KMS-11 (cell line): Measurements from ENCODE around the gene SLCO3A1.

ENCODE experiments used
- H2AFZ ChIP-seq: fragments of 200-600 bp; sonication (generic); 2 replicates; pipeline ENCODE4 v1.6.1; 2016; ENCODE audit warnings: antibody characterized with exemption, mixed run types, low read depth
- H3K27ac ChIP-seq: fragments of 200-600 bp; sonication (generic); 2 replicates; pipeline ENCODE4 v1.6.1; 2016; ENCODE audit warnings: mild to moderate bottlenecking, mixed run types
- H3K27me3 ChIP-seq: fragments of 200-600 bp; sonication (generic); 2 replicates; pipeline ENCODE4 v1.6.1; 2017; ENCODE audit warnings: mild to moderate bottlenecking, low read depth, mixed run types, moderate library complexity; ENCODE audit not compliant: insufficient read depth
- H3K36me3 ChIP-seq: fragments of 200-600 bp; sonication (generic); 2 replicates; pipeline ENCODE4 v1.6.1; 2017; ENCODE audit warnings: mild to moderate bottlenecking, mixed run types; ENCODE audit not compliant: insufficient read depth
- H3K4me1 ChIP-seq: fragments of 200-600 bp; sonication (generic); 2 replicates; pipeline ENCODE4 v1.6.1; 2016; ENCODE audit warnings: mild to moderate bottlenecking, low read depth, mixed run types; ENCODE audit not compliant: poor library complexity, severe bottlenecking
- H3K4me2 ChIP-seq: fragments of 200-600 bp; sonication (generic); 2 replicates; pipeline ENCODE4 v1.7.0; 2016; ENCODE audit warnings: mild to moderate bottlenecking, mixed run types
- H3K4me3 ChIP-seq: fragments of 200-600 bp; sonication (generic); IDR thresholded peaks from 2 replicates; pipeline ENCODE4 v1.6.1; 2017; ENCODE audit warnings: low read depth, low read length, mixed read lengths; ENCODE audit not compliant: insufficient read depth
- H3K79me2 ChIP-seq: fragments of 200-600 bp; sonication (generic); 2 replicates; pipeline ENCODE4 v1.6.1; 2016; ENCODE audit warnings: low read depth, mixed run types; ENCODE audit not compliant: insufficient read depth
- H3K9ac ChIP-seq: fragments of 200-600 bp; sonication (generic); 2 replicates; pipeline ENCODE4 v1.6.1; 2016; ENCODE audit warnings: mild to moderate bottlenecking, mixed run types
- H4K20me1 ChIP-seq: fragments of 200-600 bp; sonication (generic); 2 replicates; pipeline ENCODE4 v1.6.1; 2016; ENCODE audit warnings: mild to moderate bottlenecking, mixed run types; ENCODE audit not compliant: insufficient read depth
- CTCF ChIP-seq: fragments of 200-600 bp; sonication (generic); conservative IDR thresholded peaks from 2 replicates; pipeline ENCODE4 v1.6.1; 2017; ENCODE audit warnings: low read depth, mild to moderate bottlenecking, antibody characterized with exemption, low read length, moderate library complexity, mixed read lengths

SLCO3A1 gene

DNA sequence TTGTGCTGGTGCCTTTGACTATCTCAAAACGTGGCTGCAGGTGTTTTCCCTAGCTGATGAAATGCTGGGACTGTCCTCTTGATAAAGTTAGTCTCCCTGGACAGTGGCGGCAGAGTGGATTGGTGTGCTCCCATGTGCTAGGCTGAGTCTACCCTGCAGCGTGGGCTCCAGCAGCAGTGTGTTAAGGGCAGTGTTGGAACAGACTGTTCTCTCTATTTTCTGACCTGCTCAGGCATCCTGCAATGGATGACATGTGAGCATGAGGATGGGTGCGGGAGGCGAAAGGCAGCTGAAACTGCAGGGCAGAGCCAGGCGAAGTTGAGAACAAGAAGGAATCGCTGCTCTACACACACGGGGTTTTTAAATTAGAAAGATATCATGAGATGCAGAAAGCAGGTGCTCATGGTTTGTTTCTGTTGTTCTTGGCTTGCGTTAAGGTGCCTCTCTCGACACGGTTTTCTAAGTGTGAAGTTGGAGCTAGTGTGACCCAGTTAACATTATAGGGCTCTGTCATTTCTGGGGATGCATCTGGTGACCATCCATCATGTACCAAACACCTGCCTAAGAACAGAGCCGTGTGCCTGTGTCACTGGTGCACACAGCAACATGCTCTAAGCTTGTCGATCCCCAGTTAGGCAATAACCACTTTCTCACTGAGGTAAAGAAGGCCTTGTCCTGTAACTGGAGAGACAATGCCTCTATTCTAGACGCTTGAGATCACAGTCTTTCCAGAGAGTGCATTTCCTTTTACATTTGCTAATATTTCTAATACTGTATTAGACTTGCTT is 44.3 kb downstream of the SLCO3A1 start:
- H3K4me1 ChIP-seq: no peaks in the 10 kb centered on the region
- no peaks in the 10 kb centered on the region for H3K79me2 ChIP-seq
- no peak overlapping the region for H3K4me2 ChIP-seq
- no peak overlapping the region for H3K9ac ChIP-seq
- H3K27ac ChIP-seq: no peak overlapping the region
- H3K36me3 ChIP-seq: no peaks in the 10 kb centered on the region
- no peaks in the 10 kb centered on the region for H4K20me1 ChIP-seq
- no peak overlapping the region for H3K4me3 ChIP-seq
- TF ChIP-seq CTCF: no peak
- H2AFZ ChIP-seq: no peak overlapping the region
- H3K27me3 ChIP-seq: no peaks in the 10 kb centered on the region

- Histone ChIP-seq H3K9ac (no peak overlapping the region), H3K4me2 (no peak overlapping the region), H3K79me2 (no peaks in the 10 kb centered on the region), H4K20me1 (no peaks in the 10 kb centered on the region), H3K4me3 (no peak overlapping the region), H3K27me3 (no peaks in the 10 kb centered on the region), H3K4me1 (no peaks in the 10 kb centered on the region), H2AFZ (no peak overlapping the region), H3K36me3 (no peaks in the 10 kb centered on the region), H3K27ac (no peak overlapping the region)
- TF ChIP-seq CTCF: no peak
Measured at GRCh38 chr15:91898843-91899242, 45.3 kb downstream of the SLCO3A1 start.

GRCh38 chr15:91904942-91905341 is 51.4 kb downstream of the SLCO3A1 start:
- Histone ChIP-seq H4K20me1 (no peaks in the 10 kb centered on the region), H3K36me3 (no peaks in the 10 kb centered on the region), H2AFZ (no peak overlapping the region), H3K27ac (no peak overlapping the region), H3K9ac (no peak overlapping the region), H3K79me2 (no peaks in the 10 kb centered on the region), H3K4me2 (no peak overlapping the region), H3K27me3 (no peaks in the 10 kb centered on the region), H3K4me1 (no peaks in the 10 kb centered on the region), H3K4me3 (no peak overlapping the region)
- no peak for TF ChIP-seq CTCF

GRCh38 chr15:91908391-91908790 is 54.9 kb downstream of the SLCO3A1 start:
- no peaks in the 10 kb centered on the region for H3K4me1 ChIP-seq
- H3K4me3 ChIP-seq: no peak overlapping the region
- H3K4me2 ChIP-seq: no peak overlapping the region
- H3K36me3 ChIP-seq: no peaks in the 10 kb centered on the region
- no peaks in the 10 kb centered on the region for H3K27me3 ChIP-seq
- no peak overlapping the region for H2AFZ ChIP-seq
- H4K20me1 ChIP-seq: no peaks in the 10 kb centered on the region
- no peak overlapping the region for H3K27ac ChIP-seq
- TF ChIP-seq CTCF: no peak
- no peak overlapping the region for H3K9ac ChIP-seq
- no peaks in the 10 kb centered on the region for H3K79me2 ChIP-seq
